HG03097 (cell line): ENCODE results near the gene WFDC2.

Experiments
- ATAC-seq: cut with Tn5 transposase; IDR thresholded peaks from one replicate; pipeline ENCODE4 v1.9.1; 2021; ENCODE audit not compliant: unreplicated experiment, low FRiP score

Gene WFDC2

GRCh38 chr20:45469336-45470261 is at the start of gene WFDC2:
TSS of gene WFDC2 (plus strand) at chr20:45469753. CDS start at chr20:45469782, 29 bp downstream.
- no peak for ATAC-seq

- ATAC-seq, result no peak
Observed at GRCh38 chr20:45420125-45420524, 49.4 kb upstream of the WFDC2 start.

- ATAC-seq, result no peak
Observed at GRCh38 chr20:45423700-45424099, 45.9 kb upstream of the WFDC2 start.

- ATAC-seq, result no peak
Observed at GRCh38 chr20:45425561-45425960, 44.0 kb upstream of the WFDC2 start.

- ATAC-seq, result no peak
Observed at GRCh38 chr20:45426320-45427016, 43.1 kb upstream of the WFDC2 start.

GRCh38 chr20:45427236-45428149 is 42.1 kb upstream of the WFDC2 start:
- ATAC-seq, result no peak

- no peak for ATAC-seq
Observed at GRCh38 chr20:45429618-45430017, 39.9 kb upstream of the WFDC2 start.

- ATAC-seq, result peak; percentile 57
Observed at GRCh38 chr20:45432294-45432693, 37.3 kb upstream of the WFDC2 start.

GRCh38 chr20:45433316-45433715 is 36.2 kb upstream of the WFDC2 start:
- ATAC-seq, result no peak

- ATAC-seq, result no peak
Observed at GRCh38 chr20:45433976-45434375, 35.6 kb upstream of the WFDC2 start.

GRCh38 chr20:45436732-45437485 is 32.6 kb upstream of the WFDC2 start:
- peak; percentile 76 for ATAC-seq

- no peak for ATAC-seq
Observed at GRCh38 chr20:45440424-45440823, 29.1 kb upstream of the WFDC2 start.

- no peak for ATAC-seq
Observed at GRCh38 chr20:45440891-45441685, 28.5 kb upstream of the WFDC2 start.

- ATAC-seq, result no peak
Observed at GRCh38 chr20:45441746-45442145, 27.8 kb upstream of the WFDC2 start.

- ATAC-seq, result no peak
Observed at GRCh38 chr20:45444050-45444449, 25.5 kb upstream of the WFDC2 start.

- ATAC-seq, result no peak
Observed at GRCh38 chr20:45445805-45446562, 23.6 kb upstream of the WFDC2 start.

GRCh38 chr20:45448270-45448669 is 21.3 kb upstream of the WFDC2 start:
- no peak for ATAC-seq

GRCh38 chr20:45449528-45449927 is 20.0 kb upstream of the WFDC2 start:
- ATAC-seq, result no peak
